GM10266 (cell line): ENCODE data around the gene MMADHC.

Experiments used
- DNase-seq: peaks from one replicate; pipeline ENCODE4 v3.0.0; 2012; ENCODE audit errors: extremely low spot score
- CTCF ChIP-seq: IDR thresholded peaks from 2 replicates; pipeline ENCODE4 v1.5.1; 2012; ENCODE audit warnings: mild to moderate bottlenecking, low read depth; ENCODE audit not compliant: control insufficient read depth, insufficient read depth; ENCODE audit errors: missing control alignments

Gene MMADHC

GRCh38 chr2:149622343-149622742, 34.8 kb upstream of the MMADHC start:
- TF ChIP-seq CTCF = no peak
- no peak for DNase-seq

GRCh38 chr2:149617476-149617875, 29.9 kb upstream of the MMADHC start:
- TF ChIP-seq CTCF = no peak
- DNase-seq = no peak

DNA sequence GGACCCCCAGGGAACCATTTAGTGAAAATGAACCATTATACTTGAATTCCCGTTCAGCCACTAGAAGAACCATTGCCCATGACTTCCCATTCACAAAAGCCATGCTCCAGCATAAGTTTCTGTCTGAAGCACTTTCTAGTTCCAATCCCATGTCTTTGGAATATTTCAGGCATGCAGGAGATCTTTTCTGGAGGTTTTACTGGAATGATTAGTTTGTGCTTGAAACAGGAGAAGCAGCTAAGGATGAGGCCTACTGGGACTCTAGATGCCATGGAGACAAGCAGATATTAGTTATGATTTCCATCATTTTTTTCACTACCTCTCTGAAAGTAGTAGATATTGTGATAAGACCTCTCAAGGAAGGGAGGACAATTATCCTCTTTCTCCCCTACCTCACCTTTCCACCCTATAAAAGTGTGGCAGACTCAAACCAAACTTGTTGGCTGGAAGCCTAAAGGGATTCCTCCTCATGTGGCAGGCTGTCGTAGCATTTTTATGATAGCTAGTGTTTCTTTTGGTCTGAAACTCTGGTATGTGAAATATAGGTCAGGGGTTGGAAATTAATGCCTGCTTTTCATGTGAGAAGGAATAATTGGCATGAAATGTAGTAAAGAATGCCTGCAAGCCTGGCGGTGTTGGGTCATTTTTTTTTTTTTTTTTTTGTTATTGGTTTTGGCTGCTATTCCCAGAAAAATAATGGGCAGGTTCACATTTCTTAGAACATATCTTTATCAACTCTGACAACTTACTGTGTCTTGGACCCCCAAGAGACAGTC, 29.3 kb upstream of the MMADHC start:
- no peak for DNase-seq
- no peak for TF ChIP-seq CTCF

DNA sequence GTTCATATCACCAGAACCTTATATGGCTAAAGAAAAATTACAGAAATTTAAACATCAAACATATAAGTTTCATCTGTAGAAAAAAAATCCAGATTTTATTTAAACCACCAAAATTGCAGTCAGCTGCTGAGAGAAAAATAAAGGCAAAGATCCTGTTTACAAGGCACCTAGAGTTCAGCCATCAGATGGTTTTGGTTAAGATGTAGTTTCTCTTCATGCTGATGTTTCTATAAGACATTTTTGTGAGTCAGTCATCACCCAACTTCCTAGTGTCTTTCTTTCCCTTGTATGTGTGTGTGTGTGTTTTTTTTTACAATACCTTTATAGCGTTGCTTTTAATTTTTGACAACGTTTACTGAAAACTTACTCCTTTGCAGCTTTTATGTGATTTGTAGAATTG, 26.1 kb upstream of the MMADHC start:
- no peak for TF ChIP-seq CTCF
- no peak for DNase-seq

- TF ChIP-seq CTCF = no peak
- DNase-seq = no peak
These were observed 24.5 kb upstream of the MMADHC start for GRCh38 chr2:149612122-149612521.

GRCh38 chr2:149611100-149611820, 23.7 kb upstream of the MMADHC start:
- no peak for DNase-seq
- no peak for TF ChIP-seq CTCF

DNA sequence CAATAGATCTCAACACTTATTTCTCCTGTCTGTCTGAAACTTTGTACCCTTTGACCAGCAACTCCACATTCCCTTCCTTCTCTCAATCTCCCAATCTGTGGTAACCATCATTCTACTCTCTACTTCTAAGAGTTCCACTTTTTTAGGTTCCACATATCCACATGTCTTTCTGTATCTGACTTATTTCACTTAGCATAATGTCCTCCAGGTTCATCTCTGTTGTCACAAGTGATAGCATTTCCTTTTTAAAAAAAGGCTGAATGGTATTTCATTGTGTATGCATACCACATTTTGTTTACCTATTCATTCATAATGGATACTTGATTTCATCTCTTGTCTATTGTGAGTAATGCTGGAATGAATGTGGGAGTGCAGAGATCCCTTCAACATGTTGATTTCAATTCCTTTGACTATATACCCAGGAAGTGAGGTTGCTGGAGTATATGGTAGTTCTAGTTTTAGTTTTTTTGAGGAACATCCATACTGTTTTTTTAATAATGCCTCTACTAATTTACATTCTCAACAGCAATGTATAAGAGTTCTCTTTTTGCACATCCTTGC, 18.8 kb upstream of the MMADHC start:
- DNase-seq = no peak
- TF ChIP-seq CTCF = no peak
